ENCODE measurements around the gene PRSS56.
"Not testable (repeated sequence)": the region's sequence is repeated elsewhere in the genome, so short reads cannot be mapped to it uniquely, and the experiment has no call there.

PRSS56 gene

GRCh38 chr2:232522623-232523401, 2.6 kb downstream of the PRSS56 start:
- FAIRE-seq (no peak), DNase-seq (ENCODE audit: extremely low spot score, insufficient read length, low read depth) (no peak)

GRCh38 chr2:232523402-232523681, 3.2 kb downstream of the PRSS56 start:
- FAIRE-seq (no peak), DNase-seq (ENCODE audit: extremely low spot score, insufficient read length, low read depth) (no peak)

- DNase-seq (ENCODE audit: extremely low spot score, insufficient read length, low read depth) = no peak
- no peak for FAIRE-seq
Observed at GRCh38 chr2:232523682-232524597, 3.8 kb downstream of the PRSS56 start.

GRCh38 chr2:232524771-232525170, 4.6 kb downstream of the PRSS56 start:
- FAIRE-seq = no peak
- no peak for DNase-seq (ENCODE audit: extremely low spot score, insufficient read length, low read depth)

- no peak for FAIRE-seq
Observed at GRCh38 chr2:232525199-232525598, 5.0 kb downstream of the PRSS56 start.

GRCh38 chr2:232525791-232526371, 5.7 kb downstream of the PRSS56 start, which contains the start of gene CHRND:
Gene CHRND, plus strand, starts transcription at chr2:232526160. Its CDS starts 56 bp downstream, at chr2:232526216.
- FAIRE-seq (no peak), DNase-seq (ENCODE audit: extremely low spot score, insufficient read length, low read depth) (no peak)

More at GRCh38 chr2:232525199-232525598, 5.0 kb downstream of the PRSS56 start:
- DNase-seq (ENCODE audit: extremely low spot score, insufficient read length, low read depth) = no peak

- no peak for FAIRE-seq
- no peak for DNase-seq (ENCODE audit: extremely low spot score, insufficient read length, low read depth)
Observed at GRCh38 chr2:232526372-232526941, 6.3 kb downstream of the PRSS56 start.

GRCh38 chr2:232527905-232528470, 7.8 kb downstream of the PRSS56 start:
- FAIRE-seq (no peak), DNase-seq (ENCODE audit: extremely low spot score, insufficient read length, low read depth) (no peak)

GRCh38 chr2:232528746-232529460, 8.7 kb downstream of the PRSS56 start:
- FAIRE-seq (no peak), DNase-seq (ENCODE audit: extremely low spot score, insufficient read length, low read depth) (no peak)

GRCh38 chr2:232529806-232530547, 9.8 kb downstream of the PRSS56 start:
- FAIRE-seq (no peak), DNase-seq (ENCODE audit: extremely low spot score, insufficient read length, low read depth) (no peak)

- DNase-seq (ENCODE audit: extremely low spot score, insufficient read length, low read depth) (no peak), FAIRE-seq (no peak)
Observed at GRCh38 chr2:232530626-232531260, 10.6 kb downstream of the PRSS56 start.

GRCh38 chr2:232532419-232532818, 12.2 kb downstream of the PRSS56 start:
- no peak for FAIRE-seq
- no peak for DNase-seq (ENCODE audit: extremely low spot score, insufficient read length, low read depth)

- DNase-seq (ENCODE audit: extremely low spot score, insufficient read length, low read depth); FAIRE-seq: not testable (repeated sequence)
Observed at GRCh38 chr2:232532821-232533220, 12.6 kb downstream of the PRSS56 start.

GRCh38 chr2:232533944-232534710, 13.9 kb downstream of the PRSS56 start:
- no peak for DNase-seq (ENCODE audit: extremely low spot score, insufficient read length, low read depth)
- FAIRE-seq = no peak

GRCh38 chr2:232534940-232535651, 14.9 kb downstream of the PRSS56 start:
- FAIRE-seq = no peak

GRCh38 chr2:232535761-232536530, 15.8 kb downstream of the PRSS56 start:
- DNase-seq (ENCODE audit: extremely low spot score, insufficient read length, low read depth) (no peak), FAIRE-seq (no peak)

More at GRCh38 chr2:232534940-232535651, 14.9 kb downstream of the PRSS56 start:
- no peak for DNase-seq (ENCODE audit: extremely low spot score, insufficient read length, low read depth)

Data from GM18507 (cell line).